Prostate gland (tissue), 2 donors: ENCODE results near the gene GALNT13. TPM values are rescaled to one million over a fixed set of nuclear protein-coding genes. Genes with fewer than 3 reads are reported as not detected.

Experiments used
- DNase-seq: peaks from one replicate; pipeline ENCODE4 v3.0.0-alpha.2; 2019; ENCODE audit warnings: low spot score
- H3K27ac ChIP-seq, 2 donors: fragments of 200-600 bp; sonication (generic); 2 replicates each; pipeline ENCODE4 v1.5.1; 2017 to 2019
- H3K27me3 ChIP-seq: fragments of 200-600 bp; sonication (generic); replicated peaks from 2 replicates; pipeline ENCODE4 v1.5.1; 2019; ENCODE audit not compliant: insufficient read depth
- H3K36me3 ChIP-seq, 2 donors: fragments of 200-600 bp; sonication (generic); 1 replicate in 1 of 2; 2 replicates in 1 of 2; pipeline versions ENCODE4 v1.5.1 to v1.8.1; 2017 to 2019
- H3K4me1 ChIP-seq: fragments of 200-600 bp; sonication (generic); replicated peaks from 2 replicates; pipeline ENCODE4 v1.5.1; 2019
- H3K4me3 ChIP-seq, 2 donors: fragments of 200-600 bp; sonication (generic); 2 replicates each; pipeline ENCODE4 v1.5.1; 2017 to 2019
- H3K9me3 ChIP-seq: fragments of 200-600 bp; sonication (generic); 2 replicates; pipeline ENCODE4 v1.5.1; 2017
- POLR2A ChIP-seq: fragments of 450-650 bp; IDR thresholded peaks from one replicate; pipeline ENCODE4 v1.6.1; 2016; ENCODE audit warnings: antibody characterized with exemption, mild to moderate bottlenecking
- POLR2AphosphoS5 ChIP-seq: sonication (generic); formaldehyde crosslinking; IDR thresholded peaks from one replicate; pipeline ENCODE4 v1.6.1; 2017; ENCODE audit warnings: antibody characterized with exemption
- WGBS: methylation state at CpG from one replicate; pipeline ENCODE4 v1.1.5; 2018; 5-methylcytosine and 5-hydroxymethylcytosine counted together
- intact Hi-C: fragments of 100-400 bp; cut with DNase I; formaldehyde crosslinking; loops from one replicate; pipeline ENCODE4 v1.14.2; 2022
- total RNA-seq, 2 donors: library from RNA; depleted of rRNA; stranded (reverse); fragments of >200 nt; gene quantifications; one replicate each; pipeline ENCODE4 v1.1.0, GENCODE V29; 2016
- TF ChIP-seq, protein P1 (sequence below), 4 experiments: fragments of 200-600 bp in 2 of 4; fragments of 450-650 bp in 2 of 4; sonication (generic) in 2 of 4; IDR thresholded peaks; 1 replicate in 3 of 4; 2 replicates in 1 of 4; pipeline ENCODE4 v1.5.1; 2016 to 2019; ENCODE audit warnings: antibody characterized with exemption in 4 of 4, mild to moderate bottlenecking in 2 of 4, moderate library complexity in 2 of 4

GALNT13 gene
- total RNA-seq, 2 donors from 2014 or later = 0.87 to 1.1 TPM

GRCh38 chr2:154193246-154193645 is 321.5 kb downstream of the GALNT13 start:
- H3K36me3 ChIP-seq = no peaks in the 10 kb centered on the region
- H3K4me3 ChIP-seq = no peak overlapping the region
- no peaks in the 10 kb centered on the region for H3K9me3 ChIP-seq
- intact Hi-C loops = no loop called here
- 78% methylated on average over 2 of the region's 2 CpGs for WGBS
- TF ChIP-seq POLR2AphosphoS5 (no peak), POLR2A (no peak)
- TF ChIP-seq, protein P1, sequence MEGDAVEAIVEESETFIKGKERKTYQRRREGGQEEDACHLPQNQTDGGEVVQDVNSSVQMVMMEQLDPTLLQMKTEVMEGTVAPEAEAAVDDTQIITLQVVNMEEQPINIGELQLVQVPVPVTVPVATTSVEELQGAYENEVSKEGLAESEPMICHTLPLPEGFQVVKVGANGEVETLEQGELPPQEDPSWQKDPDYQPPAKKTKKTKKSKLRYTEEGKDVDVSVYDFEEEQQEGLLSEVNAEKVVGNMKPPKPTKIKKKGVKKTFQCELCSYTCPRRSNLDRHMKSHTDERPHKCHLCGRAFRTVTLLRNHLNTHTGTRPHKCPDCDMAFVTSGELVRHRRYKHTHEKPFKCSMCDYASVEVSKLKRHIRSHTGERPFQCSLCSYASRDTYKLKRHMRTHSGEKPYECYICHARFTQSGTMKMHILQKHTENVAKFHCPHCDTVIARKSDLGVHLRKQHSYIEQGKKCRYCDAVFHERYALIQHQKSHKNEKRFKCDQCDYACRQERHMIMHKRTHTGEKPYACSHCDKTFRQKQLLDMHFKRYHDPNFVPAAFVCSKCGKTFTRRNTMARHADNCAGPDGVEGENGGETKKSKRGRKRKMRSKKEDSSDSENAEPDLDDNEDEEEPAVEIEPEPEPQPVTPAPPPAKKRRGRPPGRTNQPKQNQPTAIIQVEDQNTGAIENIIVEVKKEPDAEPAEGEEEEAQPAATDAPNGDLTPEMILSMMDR (IDR thresholded peaks at IDR 0.05) = no peak
- no peak overlapping the region for H3K27ac ChIP-seq
- no peaks in the 10 kb centered on the region for H3K4me1 ChIP-seq
- H3K27me3 ChIP-seq = no peaks in the 10 kb centered on the region
- DNase-seq = no peak

GRCh38 chr2:154194909-154195643 is 323.4 kb downstream of the GALNT13 start:
- H3K9me3 ChIP-seq = no peaks in the 10 kb centered on the region
- no peak overlapping the region for H3K4me3 ChIP-seq
- WGBS = 39% methylated on average over 5 of the region's 5 CpGs
- H3K27me3 ChIP-seq = no peaks in the 10 kb centered on the region
- intact Hi-C loops = no loop called here
- TF ChIP-seq, protein P1 (IDR thresholded peaks at IDR 0.05) = no peak
- no peak for TF ChIP-seq POLR2AphosphoS5
- no peak for TF ChIP-seq POLR2A
- no peak for DNase-seq
- no peaks in the 10 kb centered on the region for H3K36me3 ChIP-seq
- no peak overlapping the region for H3K27ac ChIP-seq
- H3K4me1 ChIP-seq = no peaks in the 10 kb centered on the region

DNA sequence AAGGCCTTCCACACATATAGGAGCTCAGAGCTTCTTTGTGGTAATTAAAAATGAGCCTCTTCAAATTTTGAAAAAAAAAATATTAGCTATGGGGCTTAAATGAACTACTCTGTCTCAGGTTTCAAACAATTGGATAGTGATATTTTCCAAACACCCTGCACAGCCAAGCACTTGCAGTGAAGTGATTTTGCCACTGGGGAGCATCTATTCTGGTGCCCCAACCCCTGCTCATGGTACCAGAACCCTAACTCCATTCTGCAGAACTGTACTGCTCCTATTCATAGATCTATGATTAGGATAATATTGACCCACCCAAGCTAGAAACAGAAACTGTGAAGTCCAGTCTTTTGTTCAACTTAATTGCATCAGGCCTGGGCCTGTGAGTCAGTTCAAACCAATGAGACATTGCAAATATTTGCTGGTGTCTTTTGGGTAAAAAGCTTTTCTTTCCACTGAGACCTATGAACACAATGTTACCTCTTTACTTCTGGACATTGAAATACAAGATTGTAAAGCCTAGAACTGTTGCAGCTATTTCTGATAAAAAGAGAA is 324.0 kb downstream of the GALNT13 start:
- Histone ChIP-seq H3K9me3 (no peaks in the 10 kb centered on the region), H3K27me3 (no peaks in the 10 kb centered on the region), H3K4me3 (no peak overlapping the region), H3K36me3 (no peaks in the 10 kb centered on the region), H3K27ac (no peak overlapping the region), H3K4me1 (no peaks in the 10 kb centered on the region)
- DNase-seq = no peak
- intact Hi-C loops = no loop called here
- TF ChIP-seq, protein P1 (IDR thresholded peaks at IDR 0.05) = no peak
- no peak for TF ChIP-seq POLR2A
- no peak for TF ChIP-seq POLR2AphosphoS5

GRCh38 chr2:154198866-154199265 is 327.1 kb downstream of the GALNT13 start:
- Histone ChIP-seq H3K4me1 (no peaks in the 10 kb centered on the region), H3K9me3 (no peaks in the 10 kb centered on the region), H3K4me3 (no peak overlapping the region), H3K36me3 (no peaks in the 10 kb centered on the region), H3K27ac (no peak overlapping the region), H3K27me3 (no peaks in the 10 kb centered on the region)
- 73% methylated on average over 1 of the region's 1 CpG for WGBS
- TF ChIP-seq POLR2AphosphoS5 (no peak), POLR2A (no peak)
- TF ChIP-seq, protein P1 (IDR thresholded peaks at IDR 0.05) = no peak
- no peak for DNase-seq
- intact Hi-C loops = no loop called here

DNA sequence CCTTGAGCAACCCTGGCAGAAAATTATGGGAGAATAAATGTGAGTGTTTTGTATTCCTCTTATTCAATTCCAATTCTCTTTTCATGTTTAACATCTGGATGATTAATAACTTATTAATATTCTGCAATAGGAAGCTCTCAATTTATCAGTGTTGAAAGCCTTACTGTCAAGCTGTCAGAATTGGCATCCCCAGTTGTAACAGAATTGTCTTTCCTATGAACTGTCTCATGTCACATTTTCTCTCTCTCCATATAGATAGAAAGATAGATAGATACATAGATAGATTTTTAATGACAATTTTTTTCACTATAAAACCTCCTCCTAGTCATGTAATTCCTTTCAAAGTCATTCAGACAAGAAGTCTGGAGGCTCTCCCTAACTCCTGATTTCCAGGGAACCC is 331.5 kb downstream of the GALNT13 start:
- Histone ChIP-seq H3K9me3 (no peaks in the 10 kb centered on the region), H3K4me1 (no peaks in the 10 kb centered on the region), H3K36me3 (no peaks in the 10 kb centered on the region), H3K4me3 (no peak overlapping the region), H3K27ac (no peak overlapping the region), H3K27me3 (no peaks in the 10 kb centered on the region)
- DNase-seq = no peak
- TF ChIP-seq POLR2AphosphoS5 = no peak
- TF ChIP-seq, protein P1 (IDR thresholded peaks at IDR 0.05) = no peak
- no peak for TF ChIP-seq POLR2A
- intact Hi-C loops = no loop called here
